Kidney (tissue), 14 donors: ENCODE data around the gene PDLIM7. TPM values are rescaled to one million over a fixed set of nuclear protein-coding genes. Genes with fewer than 3 reads are reported as not detected.

Experiments used
- DNase-seq, 5 donors: peaks; one replicate each; pipeline ENCODE4 v3.0.0-alpha.2; 2013 to 2020
- FAIRE-seq: peaks from 2 replicates; lab custom pipeline; 2012; peaks lifted over from hg19 to GRCh38; lab: Jason Lieb, UNC
- H3K27ac ChIP-seq, 2 donors: one replicate each; pipeline ENCODE4 v1.7.0; 2013; ENCODE audit warnings: low read depth in 2 of 2, low read length in 2 of 2, inconsistent platforms in 1 of 2
- H3K27me3 ChIP-seq: one replicate; pipeline ENCODE4 v1.7.1; 2013; ENCODE audit warnings: low read length, inconsistent platforms; ENCODE audit not compliant: control insufficient read depth, insufficient read depth
- H3K36me3 ChIP-seq, 3 donors: one replicate each; pipeline versions ENCODE4 v1.7.0 to v1.7.1; 2013; ENCODE audit warnings: low read length in 3 of 3, control low read depth in 1 of 3, inconsistent platforms in 1 of 3; ENCODE audit not compliant: insufficient read depth in 3 of 3, control insufficient read depth in 2 of 3
- H3K4me1 ChIP-seq, 3 donors: one replicate each; pipeline versions ENCODE4 v1.7.0 to v1.7.1; 2013; ENCODE audit warnings: low read length in 3 of 3, inconsistent platforms in 1 of 3, low read depth in 1 of 3; ENCODE audit not compliant: control insufficient read depth in 2 of 3, insufficient read depth in 2 of 3
- H3K4me3 ChIP-seq, 3 donors: one replicate each; pipeline versions ENCODE4 v1.7.0 to v1.8.1; 2013; ENCODE audit warnings: low read length in 3 of 3, control low read depth in 1 of 3, inconsistent platforms in 1 of 3
- H3K9ac ChIP-seq, 3 donors: one replicate each; pipeline versions ENCODE4 v1.7.0 to v1.7.1; 2013; ENCODE audit warnings: low read length in 3 of 3, control low read depth in 1 of 3, inconsistent platforms in 1 of 3
- H3K9me3 ChIP-seq, 3 donors: one replicate each; pipeline versions ENCODE4 v1.7.0 to v1.7.1; 2013; ENCODE audit warnings: low read length in 3 of 3, control low read depth in 1 of 3, inconsistent platforms in 1 of 3; ENCODE audit not compliant: control insufficient read depth in 2 of 3, insufficient read depth in 1 of 3
- intact Hi-C: fragments of 100-400 bp; cut with DNase I; formaldehyde crosslinking; loops from one replicate; pipeline ENCODE4 v1.11.1; 2022
- polyA plus RNA-seq: library from polyadenylated mRNA; stranded (reverse); fragments of 350-450 nt; fragmentation: Illumina TruSeq; extraction: RNeasy Lipid Tissue Mini Kit (QIAGEN cat#74804); gene quantifications from one replicate; pipeline ENCODE4 v1.2.3, GENCODE V29; 2014; ENCODE audit warnings: low read depth, low replicate concordance; ENCODE audit not compliant: insufficient read depth
- total RNA-seq: library from RNA; stranded (reverse); fragmentation: NEBNext Ultra II Directional; extraction: Animal tissue kit (Norgen Biotek cat#: 25700); gene quantifications from one replicate; pipeline ENCODE4 v1.2.1, GENCODE V29; 2021
- TF ChIP-seq, protein P1 (sequence below): IDR thresholded peaks from 3 replicates; pipeline ENCODE4 v1.5.1; 2012; ENCODE audit warnings: mild to moderate bottlenecking, moderate library complexity, borderline replicate concordance; ENCODE audit not compliant: insufficient read depth; ENCODE audit errors: extremely low read depth
- donor health status: control.
- donor health status: control.
- donor health status: control.
- donor health status: control.
- donor health status: control.
- donor health status: DM: yes; HTN: yes; CAD: no.
- donor health status: Normal renal cell carcinoma (clear cell type).

PDLIM7 gene
- total and polyA plus RNA-seq, 2 donors from 2014 or later: 46.4 to 89.7 TPM

DNA sequence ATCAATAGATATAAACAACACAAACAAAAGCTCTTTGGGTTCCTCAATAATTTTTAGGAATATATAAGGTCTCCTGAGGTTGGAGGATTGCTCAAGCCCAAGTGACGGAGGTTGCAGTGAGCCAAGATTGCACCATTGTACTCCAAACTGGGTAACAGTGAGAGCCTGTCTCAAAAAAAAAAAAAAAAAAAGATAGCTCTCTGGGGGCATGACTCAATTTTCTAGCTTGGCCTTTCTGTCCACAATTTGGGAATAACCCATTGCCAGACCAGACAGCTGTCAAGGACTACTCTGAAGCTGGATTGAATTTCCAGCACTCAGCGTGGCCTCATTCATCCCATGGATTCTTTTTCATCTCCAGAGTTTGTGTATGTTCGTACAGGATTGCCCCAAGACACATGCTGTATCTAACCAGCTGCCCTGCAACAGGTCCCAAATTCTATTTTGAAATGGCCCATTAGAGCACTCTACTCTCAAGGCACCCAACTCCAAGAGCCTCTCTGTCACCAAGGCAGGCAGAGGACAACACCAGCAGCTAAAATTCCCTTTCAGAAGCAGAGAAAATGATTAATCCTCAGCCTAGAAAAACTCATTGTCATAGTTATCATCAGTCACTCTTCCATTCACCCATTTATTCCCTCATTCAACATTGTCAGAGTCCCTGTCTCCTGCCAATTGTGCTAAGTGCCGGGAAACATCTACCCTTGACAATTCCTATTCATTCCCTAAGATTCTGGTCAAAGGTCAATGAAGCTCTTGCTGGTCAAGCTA is 48.3 kb upstream of the PDLIM7 start:
- Histone ChIP-seq H3K27ac (peak overlapping the region in 1 of 2 donors; percentile 45), H3K9ac (no peak overlapping the region), H3K4me3 (no peak overlapping the region), H3K27me3 (no peaks in the 10 kb centered on the region), H3K9me3 (no peaks in the 10 kb centered on the region), H3K36me3 (peaks cover 2 to 3% (median 2%) of the 10 kb centered on the region in 3 donors), H3K4me1 (peaks cover 0 to 7% (median 0%) of the 10 kb centered on the region in 3 donors)
- TF ChIP-seq, protein P1, sequence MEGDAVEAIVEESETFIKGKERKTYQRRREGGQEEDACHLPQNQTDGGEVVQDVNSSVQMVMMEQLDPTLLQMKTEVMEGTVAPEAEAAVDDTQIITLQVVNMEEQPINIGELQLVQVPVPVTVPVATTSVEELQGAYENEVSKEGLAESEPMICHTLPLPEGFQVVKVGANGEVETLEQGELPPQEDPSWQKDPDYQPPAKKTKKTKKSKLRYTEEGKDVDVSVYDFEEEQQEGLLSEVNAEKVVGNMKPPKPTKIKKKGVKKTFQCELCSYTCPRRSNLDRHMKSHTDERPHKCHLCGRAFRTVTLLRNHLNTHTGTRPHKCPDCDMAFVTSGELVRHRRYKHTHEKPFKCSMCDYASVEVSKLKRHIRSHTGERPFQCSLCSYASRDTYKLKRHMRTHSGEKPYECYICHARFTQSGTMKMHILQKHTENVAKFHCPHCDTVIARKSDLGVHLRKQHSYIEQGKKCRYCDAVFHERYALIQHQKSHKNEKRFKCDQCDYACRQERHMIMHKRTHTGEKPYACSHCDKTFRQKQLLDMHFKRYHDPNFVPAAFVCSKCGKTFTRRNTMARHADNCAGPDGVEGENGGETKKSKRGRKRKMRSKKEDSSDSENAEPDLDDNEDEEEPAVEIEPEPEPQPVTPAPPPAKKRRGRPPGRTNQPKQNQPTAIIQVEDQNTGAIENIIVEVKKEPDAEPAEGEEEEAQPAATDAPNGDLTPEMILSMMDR: no peak
- no peak for DNase-seq
- intact Hi-C loops: no loop called here
- FAIRE-seq: no peak

DNA sequence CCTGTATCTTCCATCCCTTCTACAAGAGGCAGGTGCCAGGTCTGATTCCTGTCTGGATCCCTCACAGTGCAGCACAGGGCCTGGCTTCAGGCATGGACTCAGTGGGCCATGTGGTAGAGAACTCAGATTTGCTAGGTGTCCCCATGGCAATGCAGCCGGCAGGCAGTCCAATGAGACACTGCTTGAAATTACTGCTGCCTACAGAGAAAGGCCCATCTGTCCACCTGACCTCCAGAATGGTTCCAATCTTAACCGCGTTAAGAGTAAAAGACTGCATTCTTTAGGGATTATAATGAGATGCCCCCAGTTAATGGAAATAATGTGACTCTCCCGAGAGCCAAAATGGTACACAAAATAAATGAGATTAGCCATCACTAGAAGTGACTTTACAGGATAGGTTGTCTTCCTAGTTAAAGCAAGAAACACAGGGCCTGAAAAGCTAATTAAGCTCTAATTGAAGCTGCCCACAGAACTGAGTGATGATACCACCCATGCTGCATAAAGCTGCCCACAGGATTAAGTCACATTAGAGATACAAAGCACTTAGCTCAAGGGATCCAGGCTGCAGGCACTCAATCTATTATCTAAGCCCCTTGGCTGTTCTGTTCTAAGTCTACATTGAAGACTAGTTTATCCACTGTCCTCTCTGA is 45.5 kb upstream of the PDLIM7 start:
- no peak for DNase-seq
- intact Hi-C loops: no loop called here
- Histone ChIP-seq H3K27ac (no peak overlapping the region), H3K36me3 (peaks cover 0 to 10% (median 3%) of the 10 kb centered on the region in 3 donors), H3K9ac (no peak overlapping the region), H3K27me3 (no peaks in the 10 kb centered on the region), H3K4me3 (no peak overlapping the region), H3K4me1 (peaks cover 0 to 14% (median 0%) of the 10 kb centered on the region in 3 donors), H3K9me3 (no peaks in the 10 kb centered on the region)
- FAIRE-seq: no peak
- TF ChIP-seq, protein P1: no peak

DNA sequence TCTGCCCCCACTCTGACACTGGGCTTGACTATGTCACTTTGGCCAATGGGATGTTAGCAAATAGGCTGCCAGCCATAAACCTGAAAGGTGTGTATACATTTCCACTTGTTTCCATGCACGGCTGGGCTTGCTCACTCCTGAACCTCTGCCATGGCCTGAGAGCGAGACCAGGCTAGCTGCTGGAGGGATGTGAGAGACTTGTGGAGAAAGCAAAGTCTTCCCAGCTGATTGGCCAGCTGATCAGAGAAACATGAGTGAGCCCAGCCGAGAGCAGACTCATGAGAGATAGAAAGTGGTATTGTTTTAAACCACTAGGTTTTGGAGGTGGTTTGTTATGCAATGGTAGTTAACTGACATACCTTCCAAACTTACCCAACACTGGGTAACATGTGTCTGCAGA is 43.0 kb upstream of the PDLIM7 start:
- Histone ChIP-seq H3K4me1 (peaks cover 0 to 12% (median 0%) of the 10 kb centered on the region in 3 donors), H3K4me3 (no peak overlapping the region), H3K9me3 (no peaks in the 10 kb centered on the region), H3K27ac (no peak overlapping the region), H3K9ac (no peak overlapping the region), H3K27me3 (no peaks in the 10 kb centered on the region), H3K36me3 (peaks cover 0 to 11% (median 4%) of the 10 kb centered on the region in 3 donors)
- TF ChIP-seq, protein P1: no peak
- DNase-seq (no peak), FAIRE-seq (no peak)
- intact Hi-C loops: no loop called here
